HG02981 (cell line): ENCODE results near the gene DLG1.

Source experiments
- ATAC-seq: cut with Tn5 transposase; IDR thresholded peaks from one replicate; pipeline ENCODE4 v1.9.1; 2021; ENCODE audit warnings: mild to moderate bottlenecking, moderate library complexity; ENCODE audit not compliant: unreplicated experiment

The DLG1 gene

DNA sequence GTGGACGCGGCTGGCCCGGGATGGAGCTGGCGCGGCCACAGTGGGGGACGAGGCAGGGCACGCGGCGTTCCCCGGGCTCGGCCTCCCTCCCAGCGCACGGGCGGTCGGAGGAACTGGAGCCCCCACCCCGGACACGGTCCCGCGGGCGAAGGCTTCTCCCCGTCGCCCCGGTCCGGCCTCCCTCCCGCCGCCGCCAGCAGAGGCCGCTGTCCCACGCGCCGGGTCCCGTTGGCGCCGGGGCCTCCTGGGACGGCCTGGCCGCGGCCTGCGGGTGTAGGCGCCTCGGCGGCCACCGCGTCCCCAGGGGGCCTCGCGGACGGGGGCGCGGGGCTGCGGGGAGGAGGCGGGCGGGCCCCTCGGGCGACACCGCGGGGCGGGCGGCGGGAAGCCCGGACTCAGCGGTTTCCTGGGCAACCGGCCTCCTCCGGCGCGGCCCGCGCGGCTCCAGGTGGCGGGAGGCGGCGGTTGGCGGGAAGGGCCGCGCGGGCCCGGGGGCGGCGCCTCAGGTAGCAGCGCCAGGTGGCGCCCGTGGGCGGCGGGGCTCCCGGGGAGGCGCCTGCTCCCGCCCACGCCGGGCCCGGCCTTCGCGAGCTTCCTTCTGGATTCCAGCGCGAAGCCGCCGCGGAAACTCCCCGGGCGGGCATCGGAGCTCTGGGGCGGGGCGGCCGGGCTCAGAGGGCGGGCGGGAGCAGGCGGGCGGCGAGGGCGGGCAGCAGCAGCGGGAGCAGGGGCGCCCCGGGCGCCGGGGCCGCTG lies 295.5 kb downstream of the DLG1 start:
- ATAC-seq, result peak; percentile 72

DNA sequence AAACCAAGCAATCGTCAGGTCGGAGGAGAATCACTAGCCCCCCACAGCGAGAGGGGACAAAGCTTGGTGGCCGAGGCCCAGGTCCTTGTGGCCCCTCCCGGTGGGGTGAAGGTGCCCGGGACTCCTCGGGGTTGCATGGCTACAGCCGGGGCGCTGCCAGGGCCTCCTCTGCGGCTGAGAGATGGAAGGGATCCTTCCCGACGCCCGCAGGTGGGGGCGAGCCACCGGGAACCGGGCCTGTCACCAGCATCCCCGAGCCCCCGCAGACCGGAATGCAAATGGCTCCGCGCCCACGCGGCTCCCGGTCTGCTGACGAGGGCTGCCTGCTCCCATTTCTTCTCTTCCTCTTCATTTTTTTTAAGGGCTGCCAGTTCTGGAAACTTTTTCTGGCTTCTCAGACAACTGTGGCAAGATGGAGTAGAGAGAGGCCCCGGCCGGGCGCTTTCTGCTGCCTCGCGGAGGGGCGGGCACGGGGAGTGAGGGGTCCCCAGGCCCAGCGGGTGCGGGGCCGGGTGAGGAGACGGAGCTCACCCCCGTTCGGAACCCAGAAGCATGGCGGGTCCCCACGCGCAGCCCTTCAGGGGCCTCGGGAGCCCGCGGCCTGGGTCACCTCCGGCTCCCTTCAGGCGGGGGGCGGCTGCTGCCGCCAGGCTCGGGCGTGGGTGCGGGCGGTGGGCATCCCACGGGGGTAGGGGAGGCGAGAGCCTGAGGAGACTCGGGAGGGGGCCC lies 296.3 kb downstream of the DLG1 start:
- ATAC-seq, result peak; percentile 9

DNA sequence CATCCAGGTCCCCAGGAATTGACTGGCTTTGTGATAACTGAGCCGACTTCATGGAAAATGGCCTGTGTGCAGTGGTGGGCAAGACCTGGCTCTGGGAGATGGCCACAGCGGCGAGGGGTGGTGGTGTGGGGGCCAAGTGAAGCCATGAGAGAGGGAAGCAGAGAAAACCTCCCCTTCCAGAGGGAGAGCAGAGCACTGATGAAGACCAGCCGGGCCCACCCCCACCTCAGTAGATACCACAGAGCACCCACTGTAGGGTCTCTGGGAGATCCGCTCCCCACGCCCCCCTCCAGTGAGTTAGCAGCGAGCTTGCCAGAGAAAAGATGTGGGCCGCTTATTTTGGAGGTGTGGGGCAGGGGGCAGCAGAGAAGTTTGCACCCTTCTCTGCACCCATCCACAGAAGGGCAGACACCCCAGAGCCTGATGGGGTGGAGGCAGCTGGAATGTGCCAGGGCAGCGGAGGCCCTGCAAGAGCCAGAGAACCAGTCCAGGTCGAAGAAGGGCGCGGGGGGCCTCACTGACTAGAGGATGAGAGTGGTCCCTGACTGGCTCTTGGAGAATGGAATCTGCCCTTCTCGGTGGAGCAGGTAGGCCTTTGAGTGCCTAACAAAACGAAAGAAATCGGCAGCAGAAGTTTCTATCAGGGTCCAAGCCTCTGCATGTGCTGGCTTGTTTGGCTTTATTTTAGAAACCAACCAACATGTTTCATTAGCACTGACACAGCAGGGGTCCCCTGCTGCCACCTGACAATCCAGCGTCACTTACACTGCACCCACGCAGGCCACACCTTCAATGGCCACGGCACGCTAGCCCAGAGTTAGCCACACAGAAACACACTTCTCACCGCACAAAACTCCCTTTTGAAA lies 297.1 kb downstream of the DLG1 start:
- ATAC-seq, result no peak

DNA sequence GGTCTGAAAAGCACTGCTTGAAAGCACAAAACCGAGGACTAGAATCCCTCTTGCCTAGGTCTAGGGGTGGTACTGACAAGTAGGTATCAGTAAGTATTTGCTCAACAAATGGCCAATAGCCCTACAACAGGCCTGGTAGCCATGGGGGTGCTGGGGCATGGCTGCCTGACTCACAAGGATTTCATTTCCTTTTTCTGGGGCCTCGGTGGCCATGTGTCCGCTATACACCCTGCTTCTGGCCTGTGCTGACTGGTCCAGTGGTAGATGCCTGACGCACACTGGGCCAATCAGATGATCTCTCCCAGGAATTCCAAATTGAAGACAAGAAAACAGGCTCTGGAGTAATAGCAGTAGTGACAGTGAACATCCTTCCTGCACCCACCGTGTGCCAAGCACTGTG lies 298.2 kb downstream of the DLG1 start:
- ATAC-seq, result no peak

DNA sequence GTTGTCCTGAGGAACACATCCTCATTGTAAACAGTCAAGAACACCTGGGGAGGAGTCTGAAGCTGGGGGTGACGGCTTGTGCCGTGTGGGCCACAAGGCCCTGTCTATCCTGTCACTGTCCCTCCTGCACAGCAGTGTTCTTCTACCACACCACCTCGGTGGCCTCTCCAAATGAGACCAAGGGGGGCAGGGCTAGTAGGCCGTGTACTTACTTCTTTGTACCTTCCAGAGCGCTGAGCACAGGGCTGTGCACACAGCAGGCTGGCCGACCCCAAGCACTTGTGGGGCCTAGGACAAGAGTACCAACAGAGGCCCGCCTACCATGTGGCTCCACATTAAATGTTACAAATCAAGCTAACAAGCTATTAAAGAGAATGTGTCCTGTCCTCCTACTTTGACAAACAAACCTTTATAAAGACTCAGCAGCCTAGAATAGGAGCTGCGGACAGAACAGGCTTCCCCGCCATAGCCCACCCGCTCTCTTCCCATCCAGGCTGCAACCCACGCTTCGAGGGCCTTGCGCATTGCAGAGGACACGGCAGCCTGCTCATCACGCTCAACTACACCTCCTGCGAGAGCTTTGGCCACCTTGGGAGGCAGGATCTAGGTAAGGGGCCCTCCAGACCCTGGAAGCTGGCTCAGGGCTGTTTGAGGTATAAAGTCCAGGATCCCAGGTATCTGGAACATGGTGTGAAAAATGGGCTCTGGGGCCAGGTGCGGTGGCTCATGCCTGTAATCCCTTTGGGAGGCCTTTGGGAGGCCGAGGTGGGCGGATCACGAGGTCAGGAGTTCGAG lies 299.2 kb downstream of the DLG1 start:
- ATAC-seq, result no peak

DNA sequence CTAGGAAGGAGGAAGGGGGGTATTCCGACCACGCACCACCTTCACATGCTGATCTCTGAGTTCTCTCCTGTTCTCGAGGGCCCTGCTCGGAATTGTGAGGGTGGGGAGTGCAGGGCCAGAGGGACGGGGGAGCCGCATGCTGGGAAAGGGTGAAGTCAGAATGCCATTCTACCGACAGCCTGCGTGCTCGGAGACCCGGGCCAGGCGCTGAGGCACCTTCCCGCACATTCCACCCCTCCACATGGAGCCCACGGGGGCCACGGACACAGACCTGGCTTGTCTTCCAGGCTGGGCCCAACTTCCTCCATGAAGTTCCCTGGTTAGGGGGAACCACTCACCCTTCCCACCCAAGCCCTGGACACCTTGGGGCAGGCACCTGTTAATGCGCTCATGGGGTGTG lies 301.1 kb downstream of the DLG1 start:
- ATAC-seq, result no peak

DNA sequence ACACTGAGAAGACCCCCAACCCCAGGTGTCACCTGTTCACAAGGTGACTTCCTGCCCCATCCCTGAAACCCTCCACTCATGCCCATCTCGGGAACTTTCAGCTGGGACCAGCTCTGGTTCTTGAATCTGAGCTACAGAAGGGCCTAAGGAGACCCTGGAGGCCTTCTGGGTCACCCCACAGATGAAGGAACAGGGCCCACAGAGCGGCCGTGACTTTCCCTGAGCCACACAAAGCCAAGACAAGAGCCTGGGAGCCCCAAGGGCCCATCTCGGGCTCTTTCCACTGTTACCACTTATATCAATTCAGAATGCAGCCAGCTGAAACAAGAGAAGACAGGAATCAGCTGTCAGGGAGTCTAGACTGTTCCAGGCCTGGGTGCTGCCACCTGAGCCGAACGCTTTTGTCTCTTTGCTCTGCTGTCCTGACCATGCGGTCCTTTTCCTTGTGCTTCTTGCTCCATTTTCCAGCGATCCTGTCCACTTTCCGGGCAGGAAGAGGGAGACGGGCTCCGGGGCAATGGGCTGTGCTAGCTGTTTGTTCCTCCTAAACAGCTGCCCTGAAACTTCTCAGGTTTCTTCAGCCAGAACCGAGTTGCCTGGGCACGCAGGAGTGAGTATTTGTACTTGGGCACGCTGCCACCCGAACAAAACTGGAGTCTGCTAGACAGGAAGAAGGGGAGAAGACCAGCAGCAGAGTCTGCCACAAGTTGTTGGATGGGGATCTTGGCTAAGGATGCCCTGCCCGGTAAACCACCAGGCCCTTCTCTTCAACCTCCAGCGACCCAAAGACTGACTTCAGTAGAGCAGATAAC lies 301.8 kb downstream of the DLG1 start:
- ATAC-seq, result no peak

DNA sequence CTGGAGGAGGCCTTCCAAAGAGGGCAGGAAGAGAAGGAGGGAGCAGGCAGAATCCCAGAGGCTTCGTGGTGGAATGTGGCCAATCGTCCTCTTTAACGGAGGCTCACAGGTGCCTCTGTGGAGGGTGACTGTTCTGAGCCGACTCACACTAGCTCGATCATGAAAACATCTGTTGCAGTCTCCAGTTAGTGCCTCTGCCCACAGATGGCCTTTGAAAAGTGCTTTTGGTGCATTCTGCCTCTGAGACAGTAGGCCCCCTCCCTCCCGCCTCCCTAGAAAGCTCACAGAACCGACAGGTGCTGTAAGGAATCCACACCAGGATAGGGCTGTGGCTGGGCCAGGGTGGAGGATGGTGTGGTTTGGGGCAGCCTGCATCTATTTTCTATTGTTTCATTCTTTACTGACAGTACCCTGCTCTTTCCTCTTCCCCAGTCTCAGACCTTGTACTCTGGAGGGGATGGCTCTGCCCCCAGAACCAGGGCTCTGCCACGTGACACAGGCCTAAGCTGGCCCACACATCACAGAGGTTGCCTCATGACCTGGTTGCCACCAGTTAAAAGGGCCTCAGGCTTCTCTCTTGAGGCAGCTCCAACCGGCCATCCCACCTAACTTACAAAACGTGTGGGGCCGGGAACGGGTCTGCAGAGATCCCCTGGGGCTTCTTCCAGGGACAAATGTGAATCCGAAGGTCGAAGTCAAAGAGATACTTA lies 302.6 kb downstream of the DLG1 start:
- ATAC-seq, result no peak

DNA sequence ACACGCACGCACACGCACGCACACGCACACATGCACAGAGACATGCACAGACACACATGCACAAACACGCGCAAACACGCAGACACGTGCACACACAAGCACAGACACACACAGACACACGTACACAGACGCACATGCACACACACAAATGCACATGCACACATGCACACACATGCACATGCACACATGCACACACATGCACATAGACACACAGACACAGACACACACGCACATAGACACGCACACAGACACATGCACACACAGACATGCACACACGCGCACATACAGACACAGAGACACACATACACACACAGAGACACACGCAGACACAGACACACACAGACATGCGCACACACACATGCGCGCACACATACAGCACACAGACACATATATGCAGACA lies 303.4 kb downstream of the DLG1 start:
- ATAC-seq, result no peak

DNA sequence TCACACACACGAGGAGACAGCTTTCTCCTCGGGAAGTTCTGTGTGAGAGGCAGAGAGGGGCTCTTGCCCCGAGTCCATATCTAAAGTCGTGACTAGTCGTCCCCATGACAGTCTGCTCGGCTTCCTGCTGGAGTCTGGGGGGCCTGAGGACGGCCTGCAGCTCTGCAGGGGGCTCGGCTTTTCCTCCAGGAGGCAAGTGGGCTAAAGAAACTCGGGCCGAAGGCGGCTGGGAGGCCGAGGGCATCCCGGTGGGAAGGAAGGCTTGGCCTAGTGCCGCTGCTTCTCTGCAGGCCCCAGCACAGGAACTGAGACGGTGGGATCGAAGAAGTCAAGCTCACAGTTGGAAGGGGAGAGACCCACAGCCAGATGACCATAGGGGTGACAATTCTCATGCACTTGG lies 304.4 kb downstream of the DLG1 start:
- ATAC-seq, result no peak
